ENCODE data around the gene KLHL14. TPM values are rescaled to one million over a fixed set of nuclear protein-coding genes. Genes with fewer than 3 reads are reported as not detected.

Gene KLHL14
- total RNA-seq, 1 donor from 2014 or later, result 0.13 TPM

DNA sequence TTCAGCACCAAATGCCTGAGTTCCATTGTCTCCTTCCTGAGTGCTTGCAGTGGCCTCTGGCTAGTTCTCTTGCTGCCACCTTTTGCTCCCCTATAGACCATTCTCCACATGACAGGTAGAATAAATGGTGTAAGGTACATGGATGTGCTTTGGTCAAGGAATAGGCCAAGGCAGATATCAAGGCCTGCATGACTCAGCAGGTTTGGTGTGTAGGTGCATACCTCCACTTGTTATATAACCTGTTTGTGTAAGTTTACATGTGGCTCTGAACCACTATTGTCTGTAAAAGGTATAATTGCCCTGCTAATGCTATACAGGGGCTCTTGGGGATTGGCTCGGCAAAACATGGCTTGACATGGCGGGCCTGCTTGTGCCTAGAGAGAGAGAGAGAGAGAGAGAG is 143.5 kb downstream of the KLHL14 start:
- peak overlapping the region; percentile 13 for H3K27ac Mint-ChIP-seq
- no peaks in the 10 kb centered on the region for H4K20me1 ChIP-seq (ENCODE audit: low read depth)
- peaks cover 3% of the 10 kb centered on the region for H3K4me1 Mint-ChIP-seq
- no peak overlapping the region for H3K27ac ChIP-seq
- peaks cover 2% of the 10 kb centered on the region for H3K27me3 Mint-ChIP-seq (ENCODE audit: insufficient read depth, low read depth)
- DNase-seq (ENCODE audit: low spot score), result no peak
- H3K4me3 ChIP-seq, result no peak overlapping the region
- no peak overlapping the region for H2AFZ ChIP-seq (replicated peaks)
- peaks cover 2% of the 10 kb centered on the region for H3K9me3 Mint-ChIP-seq
- no peak overlapping the region for H3K4me2 ChIP-seq
- no peaks in the 10 kb centered on the region for H3K4me1 ChIP-seq
- no peaks in the 10 kb centered on the region for H3K36me3 Mint-ChIP-seq
- H3K27me3 ChIP-seq, result no peaks in the 10 kb centered on the region
- H3K4me3 Mint-ChIP-seq, result no peak overlapping the region
- no peak overlapping the region for H3K9ac ChIP-seq
- H3K36me3 ChIP-seq, result no peaks in the 10 kb centered on the region
- TF ChIP-seq EZH2 (IDR thresholded peaks at IDR 0.05) (no peak), EZH2phosphoT487 (IDR thresholded peaks at IDR 0.05) (no peak)
- TF ChIP-seq, protein P1, sequence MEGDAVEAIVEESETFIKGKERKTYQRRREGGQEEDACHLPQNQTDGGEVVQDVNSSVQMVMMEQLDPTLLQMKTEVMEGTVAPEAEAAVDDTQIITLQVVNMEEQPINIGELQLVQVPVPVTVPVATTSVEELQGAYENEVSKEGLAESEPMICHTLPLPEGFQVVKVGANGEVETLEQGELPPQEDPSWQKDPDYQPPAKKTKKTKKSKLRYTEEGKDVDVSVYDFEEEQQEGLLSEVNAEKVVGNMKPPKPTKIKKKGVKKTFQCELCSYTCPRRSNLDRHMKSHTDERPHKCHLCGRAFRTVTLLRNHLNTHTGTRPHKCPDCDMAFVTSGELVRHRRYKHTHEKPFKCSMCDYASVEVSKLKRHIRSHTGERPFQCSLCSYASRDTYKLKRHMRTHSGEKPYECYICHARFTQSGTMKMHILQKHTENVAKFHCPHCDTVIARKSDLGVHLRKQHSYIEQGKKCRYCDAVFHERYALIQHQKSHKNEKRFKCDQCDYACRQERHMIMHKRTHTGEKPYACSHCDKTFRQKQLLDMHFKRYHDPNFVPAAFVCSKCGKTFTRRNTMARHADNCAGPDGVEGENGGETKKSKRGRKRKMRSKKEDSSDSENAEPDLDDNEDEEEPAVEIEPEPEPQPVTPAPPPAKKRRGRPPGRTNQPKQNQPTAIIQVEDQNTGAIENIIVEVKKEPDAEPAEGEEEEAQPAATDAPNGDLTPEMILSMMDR (IDR thresholded peaks at IDR 0.05), result no peak
- H3F3A ChIP-seq (ENCODE audit: low read depth), result no peaks in the 10 kb centered on the region
- H3K79me2 ChIP-seq (ENCODE audit: low read depth), result no peaks in the 10 kb centered on the region
- H3K9me3 ChIP-seq (ENCODE audit: low read depth), result no peaks in the 10 kb centered on the region

GRCh38 chr18:32624182-32624723 is 148.6 kb downstream of the KLHL14 start:
- no peak overlapping the region for H3K4me2 ChIP-seq
- H3K27me3 Mint-ChIP-seq (ENCODE audit: insufficient read depth, low read depth), result peaks cover 3% of the 10 kb centered on the region
- no peaks in the 10 kb centered on the region for H3K27me3 ChIP-seq
- peaks cover 3% of the 10 kb centered on the region for H3K4me1 Mint-ChIP-seq
- H3K9ac ChIP-seq, result no peak overlapping the region
- no peaks in the 10 kb centered on the region for H3K36me3 ChIP-seq
- H2AFZ ChIP-seq (replicated peaks), result no peak overlapping the region
- no peak overlapping the region for H3K4me3 ChIP-seq
- H3K9me3 Mint-ChIP-seq, result no peaks in the 10 kb centered on the region
- no peaks in the 10 kb centered on the region for H3K4me1 ChIP-seq
- no peaks in the 10 kb centered on the region for H3K9me3 ChIP-seq (ENCODE audit: low read depth)
- H3K36me3 Mint-ChIP-seq, result no peaks in the 10 kb centered on the region
- H4K20me1 ChIP-seq (ENCODE audit: low read depth), result no peaks in the 10 kb centered on the region
- TF ChIP-seq, protein P1 (IDR thresholded peaks at IDR 0.05), result no peak
- TF ChIP-seq EZH2 (IDR thresholded peaks at IDR 0.05) (no peak), EZH2phosphoT487 (IDR thresholded peaks at IDR 0.05) (no peak)
- no peaks in the 10 kb centered on the region for H3K79me2 ChIP-seq (ENCODE audit: low read depth)
- H3K27ac Mint-ChIP-seq, result no peak overlapping the region
- DNase-seq (ENCODE audit: low spot score), result no peak
- no peak overlapping the region for H3K4me3 Mint-ChIP-seq
- H3F3A ChIP-seq (ENCODE audit: low read depth), result no peaks in the 10 kb centered on the region
- no peak overlapping the region for H3K27ac ChIP-seq

- Histone ChIP-seq H3K9ac (no peak overlapping the region), H3K27me3 (no peaks in the 10 kb centered on the region), H4K20me1 (ENCODE audit: low read depth) (no peaks in the 10 kb centered on the region), H2AFZ (replicated peaks) (no peak overlapping the region), H3K36me3 (no peaks in the 10 kb centered on the region), H3F3A (ENCODE audit: low read depth) (no peaks in the 10 kb centered on the region), H3K79me2 (ENCODE audit: low read depth) (no peaks in the 10 kb centered on the region), H3K27ac (no peak overlapping the region), H3K4me2 (no peak overlapping the region), H3K4me3 (no peak overlapping the region), H3K9me3 (ENCODE audit: low read depth) (no peaks in the 10 kb centered on the region), H3K4me1 (no peaks in the 10 kb centered on the region)
- Mint-ChIP-seq H3K9me3 (no peaks in the 10 kb centered on the region), H3K27me3 (ENCODE audit: insufficient read depth, low read depth) (peaks cover 3% of the 10 kb centered on the region), H3K36me3 (no peaks in the 10 kb centered on the region), H3K4me1 (peaks cover 3% of the 10 kb centered on the region), H3K27ac (no peak overlapping the region), H3K4me3 (no peak overlapping the region)
- DNase-seq (ENCODE audit: low spot score), result no peak
- TF ChIP-seq EZH2 (IDR thresholded peaks at IDR 0.05) (no peak), EZH2phosphoT487 (IDR thresholded peaks at IDR 0.05) (no peak)
- TF ChIP-seq, protein P1 (IDR thresholded peaks at IDR 0.05), result no peak
Observed at GRCh38 chr18:32623563-32623962, 149.3 kb downstream of the KLHL14 start.

Small RNA genes within 50 kb of the gene (small RNA-seq; reads per million reads assigned to genes)
- not detected for gene AC012123.2

All from neural progenitor cell (in vitro differentiated cells).